KOPT-K1 (cell line): Measurements from ENCODE around the gene MGAT3.
"Not testable (repeated sequence)": the region's sequence is repeated elsewhere in the genome, so short reads cannot be mapped to it uniquely, and the experiment has no call there.

Experiments used
- H3K27ac ChIP-seq: fragments of 200-600 bp; sonication (generic); 2 replicates; pipeline ENCODE4 v1.5.1; 2016; ENCODE audit warnings: antibody characterized with exemption, mild to moderate bottlenecking, low read depth, low read length; ENCODE audit not compliant: poor library complexity, severe bottlenecking
- H3K36me3 ChIP-seq: fragments of 200-600 bp; sonication (generic); 2 replicates; pipeline ENCODE4 v1.5.1; 2017; ENCODE audit warnings: antibody characterized with exemption, mild to moderate bottlenecking, low read length, moderate library complexity; ENCODE audit not compliant: insufficient read depth
- H3K9me3 ChIP-seq: fragments of 200-600 bp; sonication (generic); 2 replicates; pipeline ENCODE4 v1.5.1; 2017; ENCODE audit warnings: antibody characterized with exemption, low read length, mild to moderate bottlenecking; ENCODE audit not compliant: insufficient read depth, poor library complexity, severe bottlenecking

MGAT3 gene, protein sequence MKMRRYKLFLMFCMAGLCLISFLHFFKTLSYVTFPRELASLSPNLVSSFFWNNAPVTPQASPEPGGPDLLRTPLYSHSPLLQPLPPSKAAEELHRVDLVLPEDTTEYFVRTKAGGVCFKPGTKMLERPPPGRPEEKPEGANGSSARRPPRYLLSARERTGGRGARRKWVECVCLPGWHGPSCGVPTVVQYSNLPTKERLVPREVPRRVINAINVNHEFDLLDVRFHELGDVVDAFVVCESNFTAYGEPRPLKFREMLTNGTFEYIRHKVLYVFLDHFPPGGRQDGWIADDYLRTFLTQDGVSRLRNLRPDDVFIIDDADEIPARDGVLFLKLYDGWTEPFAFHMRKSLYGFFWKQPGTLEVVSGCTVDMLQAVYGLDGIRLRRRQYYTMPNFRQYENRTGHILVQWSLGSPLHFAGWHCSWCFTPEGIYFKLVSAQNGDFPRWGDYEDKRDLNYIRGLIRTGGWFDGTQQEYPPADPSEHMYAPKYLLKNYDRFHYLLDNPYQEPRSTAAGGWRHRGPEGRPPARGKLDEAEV

DNA sequence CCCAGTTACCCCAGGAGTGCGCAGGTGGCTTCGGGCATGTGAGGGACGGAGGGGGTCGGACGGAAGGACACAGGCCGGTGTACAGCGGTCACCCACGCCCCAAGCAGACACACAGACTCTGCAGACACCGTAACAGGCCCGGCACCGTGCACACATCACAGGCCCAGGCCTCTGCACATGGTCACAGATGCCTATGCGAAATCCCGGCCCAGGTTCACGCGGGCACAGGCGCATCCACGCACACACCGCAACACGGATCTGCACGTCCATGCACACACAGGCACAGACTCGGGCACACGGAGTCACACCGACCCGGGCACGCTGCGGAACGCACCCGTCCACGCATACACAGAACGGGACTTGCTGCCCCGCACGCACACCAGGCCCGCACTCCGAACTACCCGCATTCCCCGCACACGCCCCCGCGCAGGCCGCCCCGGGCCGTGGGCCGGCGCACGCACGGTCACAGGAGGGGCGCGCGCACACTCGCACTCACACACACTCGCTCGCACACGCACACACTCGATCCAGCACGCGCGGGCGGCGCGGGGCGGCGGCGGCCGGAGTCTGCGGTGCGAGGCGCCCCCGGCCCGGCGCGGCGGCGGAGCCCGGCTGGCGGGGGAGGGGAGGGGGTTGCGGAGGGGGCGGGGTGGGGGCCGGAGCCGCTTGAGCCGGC is at the start of gene MGAT3:
Gene MGAT3 (plus strand): TSS at position 491 of the 676 bp plus-strand sequence. CDS start 30,336 bp downstream, outside the sequence.
- H3K27ac ChIP-seq: no peak within 1 kb of the TSS
- no peaks in the 10 kb centered on the region for H3K36me3 ChIP-seq
- H3K9me3 ChIP-seq: no peaks in the 10 kb centered on the region

DNA sequence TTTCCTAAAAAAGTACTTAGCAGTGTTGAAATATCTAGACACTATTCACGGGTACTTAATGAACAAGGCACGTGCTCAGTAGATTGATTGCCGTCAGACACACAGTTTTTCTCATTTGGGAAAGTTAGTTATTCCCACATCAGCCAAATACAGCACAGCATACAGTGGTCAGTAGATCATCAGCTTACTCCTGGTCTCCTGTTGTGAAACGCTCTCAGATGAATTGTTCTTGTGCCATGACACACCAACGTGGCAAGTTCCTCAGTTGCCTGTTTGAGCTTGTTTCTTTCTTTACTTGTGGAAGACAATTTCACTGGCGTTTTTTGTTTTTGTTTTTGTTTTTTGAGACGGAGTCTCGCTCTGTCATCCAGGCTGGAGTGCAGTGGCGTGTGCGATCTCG is 48.6 kb upstream of the MGAT3 start:
- H3K9me3 ChIP-seq: no peaks in the 10 kb centered on the region
- peaks cover 8% of the 10 kb centered on the region; the same call in 1 of the 2 replicates for H3K36me3 ChIP-seq
- H3K27ac ChIP-seq: no peak overlapping the region

DNA sequence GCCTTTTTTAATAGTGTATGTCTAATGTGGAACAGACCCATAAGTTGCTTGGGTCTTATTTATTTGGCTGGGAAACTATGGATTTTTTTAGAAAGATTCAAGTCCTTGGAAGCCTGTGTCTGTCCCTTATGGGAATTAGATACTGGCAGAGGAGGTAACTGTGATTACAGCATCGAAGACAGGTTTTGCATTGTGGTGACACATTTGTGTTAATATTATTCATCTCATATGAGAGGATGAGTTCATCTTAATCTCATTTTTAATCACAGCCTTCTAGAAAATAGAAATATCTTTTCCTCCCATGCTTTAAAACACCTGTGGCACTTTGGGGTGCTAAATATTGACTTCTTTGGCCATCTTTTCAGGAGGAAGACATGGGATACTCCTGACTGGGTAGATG is 48.0 kb upstream of the MGAT3 start:
- Histone ChIP-seq H3K36me3 (peaks cover 8% of the 10 kb centered on the region; the same call in 1 of the 2 replicates), H3K9me3 (no peaks in the 10 kb centered on the region), H3K27ac (no peak overlapping the region)

DNA sequence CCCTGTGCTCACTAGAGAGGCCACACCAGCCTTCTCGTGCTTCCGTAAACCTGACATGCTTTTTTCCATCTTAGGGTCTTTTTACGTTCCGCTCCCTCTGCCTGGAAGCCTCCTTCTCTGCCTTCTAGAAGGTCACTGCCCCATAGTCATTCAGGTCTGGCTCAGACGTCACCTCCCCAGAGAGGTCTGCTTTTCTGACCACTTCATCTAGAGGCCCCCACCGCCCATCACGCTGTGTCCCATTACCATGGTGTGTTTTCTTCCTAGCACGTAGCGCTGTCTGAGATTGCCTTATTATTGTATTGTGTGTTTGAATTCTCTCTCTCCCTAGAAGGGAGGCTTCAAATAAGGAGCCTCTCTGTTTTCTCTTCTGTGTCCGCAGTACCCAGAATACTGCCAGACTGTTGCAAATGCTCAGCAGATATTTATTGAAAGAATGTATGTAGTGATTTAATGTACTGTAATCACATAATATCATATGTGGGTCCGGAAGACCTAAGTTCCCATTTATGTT is 47.2 kb upstream of the MGAT3 start:
- peaks cover 8% of the 10 kb centered on the region; the same call in 1 of the 2 replicates for H3K36me3 ChIP-seq
- no peak overlapping the region for H3K27ac ChIP-seq
- H3K9me3 ChIP-seq: no peaks in the 10 kb centered on the region

DNA sequence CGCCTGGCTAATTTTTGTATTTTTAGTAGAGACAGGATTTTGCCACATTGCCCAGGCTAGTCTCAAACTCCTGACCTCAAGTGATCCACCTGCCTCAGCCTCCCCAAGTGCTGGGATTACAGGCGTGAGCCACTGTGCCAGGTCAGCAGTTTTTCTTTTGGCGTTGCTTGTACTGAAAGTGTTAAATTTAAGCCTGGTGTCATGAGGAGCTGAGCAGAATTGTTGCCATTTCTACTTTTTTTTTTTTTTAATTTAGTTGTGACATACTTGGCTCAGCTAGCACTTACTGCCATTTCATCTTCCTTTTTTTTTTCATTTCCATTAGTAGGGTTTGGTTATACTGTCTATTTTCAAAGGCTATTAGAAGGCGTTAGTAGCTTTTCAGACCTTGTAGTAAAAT is 46.5 kb upstream of the MGAT3 start:
- Histone ChIP-seq H3K27ac (no peak overlapping the region), H3K36me3 (peaks cover 7% of the 10 kb centered on the region; the same call in 1 of the 2 replicates), H3K9me3 (no peaks in the 10 kb centered on the region)

DNA sequence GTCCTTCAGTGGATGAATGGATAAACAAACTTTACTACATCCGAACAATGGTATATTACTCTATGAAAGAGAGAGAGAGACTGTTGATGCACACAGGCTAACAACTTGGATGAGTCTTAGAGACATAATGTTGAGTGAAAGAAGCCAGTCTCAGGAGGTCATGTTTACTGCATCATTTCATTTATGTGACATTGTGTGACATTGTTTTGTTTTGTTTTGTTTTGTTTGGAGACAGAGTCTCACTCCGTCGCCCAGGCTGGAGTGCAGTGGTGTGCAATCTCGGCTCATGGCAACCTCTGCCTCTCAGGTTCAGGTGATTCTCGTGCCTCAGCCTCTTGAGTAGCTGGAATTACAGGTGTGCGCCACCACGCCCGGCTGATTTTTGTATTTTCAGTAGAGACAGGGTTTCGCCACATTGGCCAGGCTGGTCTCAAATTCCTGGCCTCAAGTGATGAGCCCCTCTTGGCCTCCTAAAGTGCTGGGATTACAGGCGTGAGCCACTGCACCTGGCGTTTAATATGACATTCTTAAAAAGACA is 44.9 kb upstream of the MGAT3 start:
- H3K9me3 ChIP-seq, H3K27ac ChIP-seq: not testable (repeated sequence)
- peaks cover 13% of the 10 kb centered on the region; the same call in 1 of the 2 replicates for H3K36me3 ChIP-seq

DNA sequence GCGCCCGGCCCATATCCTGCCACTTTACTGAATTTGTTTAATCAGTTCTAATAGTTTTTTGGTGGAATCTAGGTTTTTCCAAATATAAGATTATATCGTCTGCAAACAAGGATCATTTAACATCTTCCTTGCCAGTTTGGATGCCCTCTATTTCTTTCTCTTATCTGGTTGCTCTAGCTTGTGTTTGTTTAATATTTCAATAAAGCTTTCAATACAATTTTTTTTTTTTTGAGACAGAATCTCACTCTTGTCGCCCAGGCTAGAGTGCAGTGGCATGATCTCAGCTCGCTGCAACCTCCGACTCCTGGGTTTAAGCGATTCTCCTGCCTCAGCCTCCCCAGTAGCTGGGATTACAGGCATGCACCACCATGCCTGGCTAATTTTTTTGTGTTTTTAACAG is 43.6 kb upstream of the MGAT3 start:
- H3K36me3 ChIP-seq: peaks cover 27% of the 10 kb centered on the region; the same call in 1 of the 2 replicates
- H3K9me3 ChIP-seq, H3K27ac ChIP-seq: not testable (repeated sequence)

DNA sequence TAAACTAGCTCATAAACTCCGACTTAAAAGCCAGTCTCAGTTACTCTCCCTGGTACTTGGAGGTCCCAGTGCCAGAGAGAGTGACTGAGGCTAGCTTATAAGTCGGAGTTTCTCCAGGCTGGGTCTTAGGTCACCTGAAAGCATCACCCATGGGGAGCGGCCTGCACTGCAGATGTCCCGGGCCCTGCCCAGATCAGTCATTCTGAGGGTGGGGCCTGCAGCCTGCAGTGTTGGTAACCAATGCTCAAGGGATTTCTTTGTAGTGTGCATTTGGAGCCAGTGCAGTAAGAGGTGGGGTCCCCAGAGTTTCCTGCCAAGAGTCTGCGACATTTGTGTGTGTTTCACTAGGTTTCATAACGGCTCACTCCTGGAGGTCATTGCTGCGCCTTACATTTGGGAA is 42.4 kb upstream of the MGAT3 start:
- Histone ChIP-seq H3K36me3 (peaks cover 38% of the 10 kb centered on the region; the same call in 1 of the 2 replicates), H3K27ac (no peak overlapping the region), H3K9me3 (no peaks in the 10 kb centered on the region)

DNA sequence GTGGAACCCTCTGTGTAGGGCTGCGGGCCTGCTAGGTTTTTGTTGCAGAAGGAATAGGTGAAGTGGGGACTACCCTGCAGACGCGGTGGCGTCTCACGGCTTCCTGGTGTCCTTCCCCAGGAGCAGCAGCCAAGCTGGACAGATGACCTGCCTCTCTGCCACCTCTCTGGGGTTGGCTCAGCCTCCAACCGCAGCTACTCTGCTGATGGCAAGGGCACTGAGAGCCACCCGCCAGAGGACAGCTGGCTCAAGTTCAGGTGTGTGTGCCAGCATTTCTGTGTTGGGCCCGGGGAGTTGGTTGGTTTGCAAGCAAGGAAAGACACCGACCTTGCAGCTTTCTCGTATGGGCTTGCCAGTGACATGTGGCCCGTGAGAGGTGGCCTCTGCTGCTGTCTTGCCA is 41.9 kb upstream of the MGAT3 start:
- no peaks in the 10 kb centered on the region for H3K9me3 ChIP-seq
- H3K27ac ChIP-seq: no peak overlapping the region
- peaks cover 43% of the 10 kb centered on the region; the same call in 1 of the 2 replicates for H3K36me3 ChIP-seq

DNA sequence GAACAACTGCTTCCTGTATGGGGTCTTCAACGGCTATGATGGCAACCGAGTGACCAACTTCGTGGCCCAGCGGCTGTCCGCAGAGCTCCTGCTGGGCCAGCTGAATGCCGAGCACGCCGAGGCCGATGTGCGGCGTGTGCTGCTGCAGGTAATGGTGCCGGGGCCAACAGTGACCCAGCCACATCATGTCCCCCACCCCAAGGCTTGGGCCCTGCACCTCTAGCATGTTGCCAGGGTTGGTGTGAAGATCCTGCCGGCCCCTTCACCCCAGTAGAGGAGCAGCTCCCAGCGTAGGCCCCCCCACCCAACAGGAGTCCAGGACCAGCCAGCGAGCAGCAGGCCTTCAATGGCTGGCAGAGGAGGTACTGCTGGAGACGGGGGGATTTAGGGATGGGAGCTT is 41.3 kb upstream of the MGAT3 start:
- H3K27ac ChIP-seq: no peak overlapping the region
- H3K36me3 ChIP-seq: peaks cover 50% of the 10 kb centered on the region
- no peaks in the 10 kb centered on the region for H3K9me3 ChIP-seq

DNA sequence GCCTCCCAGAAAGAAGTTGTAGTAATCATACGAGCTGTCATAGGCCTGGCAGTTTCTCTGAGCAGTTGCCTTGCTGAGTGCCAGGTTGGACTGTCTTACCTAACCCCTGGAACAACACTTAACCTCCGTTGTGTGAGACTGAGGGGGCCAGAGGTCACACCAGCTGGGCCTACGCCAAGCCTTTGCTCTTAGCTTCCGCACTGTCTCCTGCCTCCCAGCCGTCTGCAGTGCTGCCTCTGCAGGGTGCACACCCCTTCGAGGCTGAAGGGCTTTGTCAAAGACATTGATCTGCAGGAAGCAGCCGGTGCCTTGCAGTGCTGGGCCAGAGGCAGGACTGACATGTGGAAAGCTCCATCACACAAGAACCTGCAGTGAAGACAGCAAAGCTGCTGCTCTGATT is 40.5 kb upstream of the MGAT3 start:
- H3K9me3 ChIP-seq: no peaks in the 10 kb centered on the region
- no peak overlapping the region for H3K27ac ChIP-seq
- H3K36me3 ChIP-seq: peaks cover 54% of the 10 kb centered on the region

DNA sequence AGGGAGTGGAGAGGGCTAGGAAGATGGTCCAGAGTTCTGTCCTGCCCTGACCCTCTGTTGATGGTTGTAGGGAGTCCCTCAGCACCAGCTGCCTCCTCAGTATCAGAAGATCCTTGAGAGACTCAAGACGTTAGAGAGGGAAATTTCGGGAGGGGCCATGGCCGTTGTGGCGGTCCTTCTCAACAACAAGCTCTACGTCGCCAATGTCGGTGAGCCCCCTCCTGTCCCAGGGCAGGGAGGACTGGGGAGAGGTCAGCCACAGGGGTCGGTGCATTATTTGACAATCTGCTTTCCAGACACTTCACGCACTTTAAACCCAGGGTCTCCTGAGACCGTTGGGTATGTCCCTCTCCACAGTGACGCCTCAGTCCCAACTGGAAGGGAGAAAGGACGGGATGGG is 39.2 kb upstream of the MGAT3 start:
- Histone ChIP-seq H3K9me3 (no peaks in the 10 kb centered on the region), H3K36me3 (peaks cover 65% of the 10 kb centered on the region), H3K27ac (no peak overlapping the region)

DNA sequence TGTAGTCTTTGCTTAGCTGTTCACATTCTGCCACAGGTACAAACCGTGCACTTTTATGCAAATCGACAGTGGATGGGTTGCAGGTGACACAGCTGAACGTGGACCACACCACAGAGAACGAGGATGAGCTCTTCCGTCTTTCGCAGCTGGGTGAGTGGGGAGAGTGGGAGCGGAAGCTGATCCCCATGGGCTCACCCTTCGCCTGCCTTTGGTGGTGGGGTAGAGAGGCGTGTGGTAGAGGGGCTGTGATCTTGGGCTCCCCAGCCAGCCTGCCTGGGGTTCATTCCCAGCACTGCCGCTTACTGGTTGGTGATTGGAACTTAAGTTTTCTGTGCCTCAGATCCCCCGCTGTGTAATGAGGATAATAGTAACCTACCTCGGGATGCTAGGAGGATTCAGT is 38.1 kb upstream of the MGAT3 start:
- Histone ChIP-seq H3K27ac (no peak overlapping the region), H3K36me3 (peaks cover 73% of the 10 kb centered on the region)

DNA sequence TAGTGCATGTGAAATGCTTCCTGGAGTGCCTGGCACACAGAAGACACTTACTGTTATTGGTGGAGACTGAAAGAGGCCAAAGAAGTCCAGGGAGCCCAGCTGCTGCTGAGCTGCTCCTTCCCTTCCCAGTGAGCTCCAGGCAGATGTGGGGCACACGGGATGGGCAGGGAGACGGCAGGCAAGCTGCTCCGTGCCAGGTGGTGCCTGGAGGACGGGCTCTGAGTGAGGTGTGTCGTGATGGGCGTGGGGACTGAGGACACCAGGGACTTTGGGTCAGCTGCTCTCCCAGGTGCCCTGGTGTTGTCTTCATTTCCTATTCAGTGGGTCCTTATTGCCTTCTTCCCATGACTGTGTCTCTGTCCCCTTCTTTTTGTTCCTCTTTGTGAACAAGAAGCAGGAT is 37.7 kb upstream of the MGAT3 start:
- Histone ChIP-seq H3K36me3 (peaks cover 77% of the 10 kb centered on the region), H3K27ac (no peak overlapping the region), H3K9me3 (no peaks in the 10 kb centered on the region)

More for the DNA sequence above, 38.1 kb upstream of the MGAT3 start:
- H3K9me3 ChIP-seq: no peaks in the 10 kb centered on the region

DNA sequence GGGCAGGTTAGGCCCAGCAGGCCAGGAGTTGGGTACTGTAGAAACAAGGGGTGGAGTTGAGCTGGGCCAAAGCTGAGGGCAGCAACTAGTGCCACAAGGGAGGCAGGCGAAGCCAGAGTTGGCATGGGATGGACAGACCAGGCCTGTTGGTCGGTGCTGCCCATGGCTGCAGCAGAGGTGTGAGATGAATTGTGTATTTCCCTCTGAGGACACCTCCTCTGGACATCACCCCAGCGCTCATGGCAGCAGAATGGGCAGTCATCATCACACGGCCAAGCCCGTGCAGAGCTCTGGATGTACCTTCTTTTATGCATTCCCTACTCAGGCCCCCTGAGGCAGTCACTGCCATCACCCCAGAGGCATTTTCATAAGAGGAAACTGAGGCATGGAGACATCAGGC is 36.9 kb upstream of the MGAT3 start:
- H3K27ac ChIP-seq: no peak overlapping the region
- H3K36me3 ChIP-seq: peaks cover 85% of the 10 kb centered on the region
- H3K9me3 ChIP-seq: no peaks in the 10 kb centered on the region
